Keratinocyte (primary cell): ENCODE results near the gene TOX2. TPM values are rescaled to one million over a fixed set of nuclear protein-coding genes. Genes with fewer than 3 reads are reported as not detected.

Source experiments
- DNase-seq: peaks from one replicate; pipeline ENCODE4 v3.0.0-alpha.2; 2011; ENCODE audit warnings: low read depth, missing footprints, low spot score
- FAIRE-seq: peaks from 2 replicates; lab custom pipeline; 2011; peaks lifted over from hg19 to GRCh38; lab: Jason Lieb, UNC
- H2AFZ ChIP-seq: 2 replicates; pipeline ENCODE4 v1.6.0; 2012; ENCODE audit warnings: low read length, control low read depth, inconsistent platforms; ENCODE audit not compliant: control insufficient read depth
- H3K27ac ChIP-seq: 2 replicates; pipeline ENCODE4 v1.5.1; 2011; ENCODE audit warnings: low read length; ENCODE audit not compliant: control insufficient read depth, insufficient read depth
- H3K27me3 ChIP-seq: 3 replicates; pipeline ENCODE4 v1.6.0; 2011; ENCODE audit warnings: low read length; ENCODE audit not compliant: control insufficient read depth, insufficient read depth; ENCODE audit errors: extremely low read depth
- H3K36me3 ChIP-seq, 2 experiments: 2 replicates in 1 of 2; 3 replicates in 1 of 2; pipeline ENCODE4 v1.5.1; 2011; ENCODE audit warnings: low read length in 2 of 2, mild to moderate bottlenecking in 1 of 2; ENCODE audit not compliant: control insufficient read depth in 2 of 2, insufficient read depth in 2 of 2; ENCODE audit errors: extremely low read depth in 1 of 2
- H3K4me1 ChIP-seq: 3 replicates; pipeline ENCODE4 v1.5.1; 2011; ENCODE audit warnings: low read length; ENCODE audit not compliant: control insufficient read depth, insufficient read depth; ENCODE audit errors: extremely low read depth
- H3K4me2 ChIP-seq: 3 replicates; pipeline ENCODE4 v1.6.0; 2011; ENCODE audit warnings: low read depth, low read length; ENCODE audit not compliant: control insufficient read depth, insufficient read depth; ENCODE audit errors: extremely low read depth
- H3K4me3 ChIP-seq, 3 experiments: fragments of 200-600 bp in 1 of 3; sonication (generic) in 1 of 3; 2 replicates in 2 of 3; 3 replicates in 1 of 3; pipeline ENCODE4 v1.5.1; 2011 to 2016; ENCODE audit warnings: low read length in 3 of 3, mild to moderate bottlenecking in 3 of 3, control low read depth in 2 of 3, inconsistent platforms in 1 of 3, low read depth in 1 of 3, mixed read lengths in 1 of 3, mixed run types in 1 of 3, moderate library complexity in 1 of 3; ENCODE audit not compliant: control insufficient read depth in 2 of 3, insufficient read depth in 2 of 3; ENCODE audit errors: extremely low read depth in 1 of 3
- H3K79me2 ChIP-seq: 2 replicates; pipeline ENCODE4 v1.6.0; 2012; ENCODE audit warnings: low read length; ENCODE audit not compliant: control insufficient read depth, insufficient read depth
- H3K9ac ChIP-seq: 3 replicates; pipeline ENCODE4 v1.6.0; 2011; ENCODE audit warnings: low read length; ENCODE audit not compliant: control insufficient read depth, insufficient read depth; ENCODE audit errors: extremely low read depth
- H3K9me1 ChIP-seq: 3 replicates; pipeline ENCODE4 v1.6.0; 2011; ENCODE audit warnings: low read length; ENCODE audit not compliant: control insufficient read depth, insufficient read depth; ENCODE audit errors: extremely low read depth
- H3K9me3 ChIP-seq: 2 replicates; pipeline ENCODE4 v1.5.1; 2012; ENCODE audit warnings: low read depth, low read length; ENCODE audit not compliant: control insufficient read depth
- H4K20me1 ChIP-seq: 3 replicates; pipeline ENCODE4 v1.6.0; 2011; ENCODE audit warnings: low read length; ENCODE audit not compliant: control insufficient read depth, insufficient read depth; ENCODE audit errors: extremely low read depth
- CTCF ChIP-seq, 3 experiments: IDR thresholded peaks in 1 of 3; conservative IDR thresholded peaks in 1 of 3; optimal IDR thresholded peaks in 1 of 3; 2 replicates in 2 of 3; 3 replicates in 1 of 3; pipeline versions ENCODE3 to v1.5.1; 2011; ENCODE audit warnings: low read length in 3 of 3, mild to moderate bottlenecking in 3 of 3, moderate library complexity in 2 of 3, control low read depth in 1 of 3, inconsistent platforms in 1 of 3; ENCODE audit not compliant: insufficient read depth in 2 of 3; ENCODE audit errors: extremely low read depth in 1 of 3
- EZH2 ChIP-seq: IDR thresholded peaks from one replicate; pipeline ENCODE4 v1.6.1; 2012; ENCODE audit warnings: inconsistent platforms, mild to moderate bottlenecking, low read length, moderate library complexity
- dilution Hi-C: fragments of 300-500 bp; cut with MboI; formaldehyde crosslinking; loops from one replicate; pipeline ENCODE4 v1.7.0; 2020; ENCODE audit warnings: low sequenced_read_pairs; ENCODE audit not compliant: extremely low pct_ligation_motif_present
- polyA plus RNA-seq, 5 experiments: library from polyadenylated mRNA; depleted of rRNA in 3 of 5; stranded (reverse) in 3 of 5; stranded (forward) in 1 of 5; unstranded in 1 of 5; fragments of >200 nt; gene quantifications; 1 replicate in 1 of 5; 2 replicates in 3 of 5; 3 replicates in 1 of 5; pipeline versions ENCODE4 v1.2.1 to v1.2.3, GENCODE V29; 2011 to 2012; ENCODE audit warnings: missing spikeins in 2 of 5, low read depth in 1 of 5, low replicate concordance in 1 of 5

The TOX2 gene
- polyA plus RNA-seq, 1 donor (not counting 4 experiments of a cell fraction or from before 2014, with no cell fraction given), result 0.20 TPM

GRCh38 chr20:43959920-43960227 lies 45.2 kb downstream of the TOX2 start:
- no peaks in the 10 kb centered on the region for H3K79me2 ChIP-seq
- TF ChIP-seq CTCF (optimal IDR thresholded peaks at IDR 0.05 in 1 of 3, IDR thresholded peaks at IDR 0.05 in 1 of 3, conservative IDR thresholded peaks at IDR 0.05 in 1 of 3; ENCODE audit: extremely low read depth in 1 of 3, insufficient read depth in 2 of 3, low read length in 3 of 3) (no peak), EZH2 (no peak)
- no peaks in the 10 kb centered on the region for H3K9me1 ChIP-seq
- H3K27me3 ChIP-seq, result no peaks in the 10 kb centered on the region
- H3K4me1 ChIP-seq, result peaks cover 41% of the 10 kb centered on the region
- DNase-seq (no peak), FAIRE-seq (peak; percentile 61)
- no peak overlapping the region for H3K4me2 ChIP-seq
- no peak overlapping the region for H3K4me3 ChIP-seq
- no peak overlapping the region for H2AFZ ChIP-seq
- dilution Hi-C loops, result no loop called here
- no peaks in the 10 kb centered on the region for H3K9me3 ChIP-seq
- H4K20me1 ChIP-seq, result no peaks in the 10 kb centered on the region
- H3K36me3 ChIP-seq, result no peaks in the 10 kb centered on the region
- no peak overlapping the region for H3K9ac ChIP-seq
- no peak overlapping the region for H3K27ac ChIP-seq

GRCh38 chr20:43960231-43960630 lies 45.6 kb downstream of the TOX2 start:
- no peak overlapping the region for H3K4me3 ChIP-seq
- H4K20me1 ChIP-seq, result no peaks in the 10 kb centered on the region
- TF ChIP-seq CTCF (optimal IDR thresholded peaks at IDR 0.05 in 1 of 3, IDR thresholded peaks at IDR 0.05 in 1 of 3, conservative IDR thresholded peaks at IDR 0.05 in 1 of 3; ENCODE audit: extremely low read depth in 1 of 3, insufficient read depth in 2 of 3, low read length in 3 of 3), result no peak
- no peak for TF ChIP-seq EZH2
- no peak for DNase-seq
- H3K9me1 ChIP-seq, result no peaks in the 10 kb centered on the region
- no peaks in the 10 kb centered on the region for H3K79me2 ChIP-seq
- H3K27me3 ChIP-seq, result no peaks in the 10 kb centered on the region
- H2AFZ ChIP-seq, result no peak overlapping the region
- H3K4me2 ChIP-seq, result no peak overlapping the region
- H3K27ac ChIP-seq, result no peak overlapping the region
- peaks cover 37% of the 10 kb centered on the region for H3K4me1 ChIP-seq
- H3K9ac ChIP-seq, result no peak overlapping the region
- H3K36me3 ChIP-seq, result no peaks in the 10 kb centered on the region
- no peak for FAIRE-seq
- dilution Hi-C loops, result no loop called here
- no peaks in the 10 kb centered on the region for H3K9me3 ChIP-seq
